Right ventricle myocardium inferior (tissue), 1 donor: ENCODE measurements around the gene RNF175. TPM values are rescaled to one million over a fixed set of nuclear protein-coding genes. Genes with fewer than 3 reads are reported as not detected.

Experiments
- ATAC-seq: fragments of 200-7000 bp; cut with Tn5 transposase; one replicate; pipeline ENCODE4 v1.9.1; 2020; ENCODE audit warnings: mild to moderate bottlenecking, moderate library complexity
- DNase-seq: peaks from one replicate; pipeline ENCODE4 v3.0.0; 2021; ENCODE audit errors: missing footprints
- intact Hi-C: fragments of 100-400 bp; cut with DNase I; formaldehyde crosslinking; loops from one replicate; pipeline ENCODE4 v1.11.0; 2022
- long read RNA-seq: library from polyadenylated mRNA; unstranded; transcript quantifications from one replicate; pipeline ENCODE4 v2.0.0, GENCODE V29; 2021
- total RNA-seq: library from RNA; stranded (reverse); fragmentation: NEBNext Ultra II Directional; extraction: Animal tissue kit (Norgen Biotek cat#: 25700); gene quantifications from one replicate; pipeline ENCODE4 v1.2.1, GENCODE V29; 2021
- donor health status: DM: no; HTN: yes; CAD: no; lungs with severe emphysema.

Gene RNF175
- 0.30 TPM for total RNA-seq
- long read RNA-seq, result 0 reads

DNA sequence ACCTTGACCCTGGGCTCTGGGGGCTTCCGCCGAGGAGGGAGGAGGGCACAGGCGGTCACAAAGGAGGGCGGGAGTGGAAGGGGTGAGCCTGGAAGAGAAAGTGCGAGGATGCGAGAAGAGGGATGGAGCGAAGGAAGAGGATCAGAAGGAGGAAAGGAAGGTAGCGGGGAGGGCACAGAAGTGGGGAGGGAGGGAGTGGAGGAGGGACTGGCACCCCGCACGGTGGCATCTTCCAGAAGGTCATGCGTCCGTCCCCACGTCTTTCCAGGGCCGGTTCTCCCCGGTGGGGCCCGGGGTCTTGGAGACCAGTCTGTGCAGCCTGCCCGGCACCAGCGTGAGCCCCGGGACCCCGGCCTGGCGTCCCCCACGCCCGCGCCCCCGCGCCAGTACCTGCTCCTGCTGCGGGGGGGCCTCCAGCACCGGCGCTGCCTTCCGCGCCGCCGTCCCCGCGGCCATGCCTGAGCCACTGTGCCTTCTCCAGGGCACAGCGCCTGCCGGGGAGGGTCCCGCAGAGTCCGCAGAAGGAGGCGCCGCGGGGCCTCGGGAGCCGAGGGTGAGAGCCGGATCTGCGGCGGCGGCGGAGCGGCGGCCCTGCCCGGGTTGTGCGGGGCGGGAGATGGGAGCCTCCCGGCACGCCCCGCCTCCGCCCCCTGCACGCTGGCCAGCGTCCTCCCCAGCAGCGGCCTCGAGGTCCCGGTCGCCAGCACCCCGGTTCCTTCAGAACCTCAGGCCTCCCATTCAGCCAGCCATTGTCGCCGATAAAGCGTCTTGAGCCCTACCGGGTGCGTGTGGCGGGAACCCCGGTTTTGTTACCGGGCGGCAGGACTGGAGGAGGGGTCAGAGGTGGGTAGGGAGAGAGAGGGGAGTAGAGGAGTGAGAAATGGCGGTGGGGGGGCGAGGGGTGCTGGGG lies at the start of gene RNF175:
Gene RNF175 (minus strand): TSS at position 618 of the 910 bp plus-strand sequence. CDS start 162 bp downstream, at position 456.
- intact Hi-C loops, result no loop called here
- DNase-seq (no peak), ATAC-seq (peak; percentile 47)

DNA sequence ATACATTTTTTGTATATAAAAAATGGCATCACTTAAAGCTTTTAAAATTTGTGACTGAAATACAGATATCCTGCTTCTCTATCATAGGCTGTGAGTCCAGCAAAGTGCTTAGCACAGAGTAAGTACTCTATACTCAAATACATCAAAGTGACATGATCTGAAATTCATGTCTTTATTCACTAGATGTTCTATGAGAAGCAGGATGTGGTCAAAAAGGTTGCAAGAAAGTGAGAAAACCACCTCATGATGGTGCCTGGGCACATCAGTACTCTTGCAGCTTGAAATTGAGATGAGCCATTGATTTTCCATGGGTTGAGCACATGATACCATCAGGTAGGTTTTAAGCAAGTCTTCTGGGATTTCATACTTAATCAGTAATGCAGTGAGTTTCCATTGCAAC lies 49.5 kb upstream of the RNF175 start:
- intact Hi-C loops, result no loop called here
- ATAC-seq, result no peak
- no peak for DNase-seq

DNA sequence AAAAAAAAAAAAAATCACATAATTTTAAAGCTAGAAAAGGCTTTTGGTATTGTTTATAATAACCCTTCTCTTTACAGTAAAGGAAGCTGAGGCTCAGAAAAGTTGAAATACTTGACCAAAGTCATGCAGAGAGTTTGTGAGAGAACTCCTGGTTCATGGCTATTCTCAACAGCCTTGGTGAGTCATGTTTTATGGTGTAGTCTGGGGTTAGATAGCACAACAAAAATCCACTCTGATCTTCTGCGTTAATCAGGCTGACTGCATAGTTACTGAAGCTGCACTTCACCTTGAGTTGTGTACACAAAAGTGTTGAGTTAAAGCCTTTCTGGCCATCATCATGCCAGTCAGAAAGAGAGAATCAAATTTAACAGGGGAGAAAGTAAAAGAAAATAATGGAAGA lies 48.4 kb upstream of the RNF175 start:
- ATAC-seq (no peak), DNase-seq (no peak)
- intact Hi-C loops, result no loop called here

DNA sequence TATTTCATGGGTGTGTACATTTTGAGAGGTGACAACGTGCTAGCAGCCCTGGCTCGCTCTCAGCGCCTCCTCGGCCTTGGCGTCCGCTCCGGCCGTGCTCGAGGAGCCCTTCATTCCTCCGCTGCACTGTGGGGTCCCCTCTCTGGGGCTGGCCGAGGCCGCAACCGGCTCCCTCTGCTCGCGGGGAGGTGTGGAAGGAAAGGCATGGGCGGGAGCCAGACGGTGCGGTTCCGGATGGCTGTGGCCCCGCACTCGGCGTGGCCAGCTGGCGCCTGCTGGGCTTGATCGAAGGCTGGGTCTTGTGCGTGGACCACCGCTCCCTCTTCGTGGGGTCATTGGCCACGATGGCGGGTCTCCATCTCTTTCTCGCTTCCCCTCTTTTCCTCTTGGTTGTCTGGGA lies 46.2 kb upstream of the RNF175 start:
- no peak for ATAC-seq
- intact Hi-C loops, result no loop called here
- peak; percentile 37 for DNase-seq

DNA sequence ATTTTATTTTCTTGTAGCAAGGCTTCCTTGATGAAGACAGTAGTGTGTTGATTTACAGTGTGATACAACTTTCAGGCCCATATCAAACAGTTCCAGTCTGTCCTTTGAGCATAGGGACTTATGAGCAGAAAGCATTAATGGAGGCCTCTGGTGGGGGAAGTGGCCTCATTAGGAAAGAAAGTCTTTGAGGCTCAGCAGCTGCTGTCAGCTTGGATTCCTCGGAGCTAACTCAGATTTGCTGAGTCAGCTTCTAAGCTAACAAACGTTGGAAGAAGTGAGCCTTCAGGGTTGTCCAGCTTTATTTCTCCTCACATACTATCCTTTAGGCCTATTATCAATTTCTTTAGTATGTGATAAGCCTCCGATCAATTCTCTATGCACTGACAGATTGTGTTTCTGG lies 44.9 kb upstream of the RNF175 start:
- intact Hi-C loops, result no loop called here
- DNase-seq (no peak), ATAC-seq (no peak)

DNA sequence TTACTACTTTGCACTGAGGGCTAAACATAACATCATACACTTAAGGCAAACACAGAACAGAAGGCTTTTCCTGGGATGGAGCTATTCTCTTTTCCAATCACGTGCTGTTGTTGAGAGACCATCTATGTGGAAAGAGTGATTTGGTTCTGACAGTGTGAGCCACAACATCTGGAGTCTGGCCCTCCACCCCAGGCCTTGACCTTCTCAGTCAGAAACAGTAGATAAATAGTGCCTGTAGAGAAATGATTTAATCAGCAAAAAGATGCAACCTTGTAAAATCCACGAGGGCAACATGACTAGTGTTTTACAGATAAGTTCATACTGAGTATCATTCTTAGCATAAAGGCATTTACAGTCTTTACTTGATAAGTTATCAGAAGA lies 39.9 kb upstream of the RNF175 start:
- DNase-seq (no peak), ATAC-seq (no peak)
- intact Hi-C loops, result no loop called here

DNA sequence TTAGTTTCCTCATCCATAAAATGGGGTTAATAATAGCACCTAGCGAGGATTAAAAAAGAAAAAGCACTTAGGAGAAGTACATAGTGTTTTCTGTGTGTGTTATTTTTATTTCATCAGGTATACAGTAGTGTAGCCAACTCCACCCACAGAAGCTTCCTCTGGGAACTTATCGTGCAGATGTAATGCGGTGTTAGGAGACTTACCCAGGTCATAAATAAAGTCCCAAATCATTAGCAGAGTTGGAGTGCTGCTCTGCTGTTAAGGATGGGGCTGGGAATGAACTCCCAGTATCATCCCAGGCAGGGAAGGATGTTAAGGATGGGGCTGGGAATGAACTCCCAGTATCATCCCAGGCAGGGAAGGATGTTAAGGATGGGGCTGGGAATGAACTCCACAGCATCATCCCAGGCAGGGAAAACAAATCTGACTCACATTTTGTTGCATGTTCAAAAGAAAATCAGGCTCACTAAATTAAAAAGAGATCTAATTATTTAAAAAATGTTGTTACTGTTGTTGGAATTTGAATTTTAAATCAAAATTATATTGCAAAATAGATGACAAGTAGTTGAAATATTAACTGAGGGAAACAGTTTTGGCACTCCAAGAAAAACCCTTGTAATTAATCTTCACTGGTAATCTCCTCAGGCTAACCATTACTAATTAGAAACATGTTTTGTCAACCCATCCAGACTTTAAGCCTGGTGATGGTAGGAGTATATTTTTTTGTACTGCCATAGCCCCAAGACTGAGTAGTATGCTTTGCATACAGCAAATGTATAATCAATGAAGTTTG lies 39.3 kb upstream of the RNF175 start:
- DNase-seq (no peak), ATAC-seq (no peak)
- intact Hi-C loops, result no loop called here

DNA sequence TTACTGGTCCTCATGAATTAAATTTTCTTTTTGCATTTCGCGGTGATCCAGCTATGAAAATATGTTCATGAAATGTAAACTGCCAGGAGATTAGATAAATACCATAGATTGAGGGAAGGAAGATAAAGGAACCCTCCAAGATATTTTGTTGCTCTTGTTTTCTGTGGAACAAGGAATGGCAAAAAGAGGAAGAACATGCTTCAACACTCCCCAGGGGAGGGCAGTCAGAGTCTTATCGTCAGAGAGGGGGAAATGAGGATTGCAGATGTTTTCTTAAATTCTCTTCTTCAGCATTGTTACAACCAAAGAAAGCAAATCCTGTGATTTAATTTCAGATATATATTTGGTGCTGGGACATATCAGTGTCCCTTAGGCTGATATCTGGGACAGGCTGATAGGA lies 38.6 kb upstream of the RNF175 start:
- intact Hi-C loops, result no loop called here
- ATAC-seq, result no peak
- no peak for DNase-seq

DNA sequence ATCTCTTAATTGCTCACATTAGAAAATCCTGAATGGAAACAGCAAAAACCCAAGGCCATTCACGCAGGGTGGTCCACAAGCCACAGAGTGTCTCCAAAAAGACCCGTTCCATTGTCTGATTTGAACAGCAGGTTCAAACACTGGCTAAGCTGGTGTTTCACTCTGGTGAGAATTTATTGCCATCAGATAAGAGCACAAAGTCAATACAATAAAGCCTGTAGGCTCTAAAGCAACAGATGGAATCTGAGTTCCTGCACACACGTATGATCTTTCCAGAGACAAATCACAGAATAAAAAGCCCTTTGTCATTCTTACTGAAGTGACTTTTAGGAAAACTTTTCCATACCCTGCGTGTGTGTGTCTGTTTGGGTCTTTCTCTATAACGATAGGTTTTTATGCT lies 34.2 kb upstream of the RNF175 start:
- DNase-seq, result no peak
- intact Hi-C loops, result no loop called here
- ATAC-seq, result no peak

DNA sequence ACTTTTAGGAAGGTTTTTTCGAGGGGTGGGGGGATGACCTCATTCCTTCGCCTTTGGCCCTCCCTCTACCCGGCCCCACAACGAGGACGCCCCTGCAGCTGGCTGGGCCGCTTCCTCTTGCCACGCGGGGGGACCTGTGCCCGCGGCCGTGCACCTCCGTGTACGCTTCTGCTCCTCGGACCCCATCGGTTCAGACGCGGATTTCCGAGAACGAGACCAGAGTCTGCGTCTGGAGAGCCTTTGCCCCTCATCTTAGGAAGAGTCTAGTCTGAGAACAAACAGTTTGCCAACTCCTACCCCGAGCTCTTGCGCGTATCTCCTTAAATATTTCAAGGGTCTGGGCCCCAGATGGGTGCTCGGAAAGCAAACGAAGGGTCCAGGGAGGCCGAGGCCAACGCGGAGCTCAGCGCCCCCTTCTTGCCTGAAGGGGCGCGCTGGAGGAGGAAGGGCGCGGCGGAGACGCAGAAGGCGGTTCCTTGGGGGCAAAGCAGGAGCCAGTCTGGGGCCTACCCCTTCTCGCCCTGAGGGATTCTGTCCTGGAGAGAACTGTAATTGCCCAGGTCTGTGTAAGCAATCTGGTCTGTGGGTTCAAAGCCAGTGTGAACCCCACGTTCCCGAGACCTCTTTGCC lies 32.9 kb upstream of the RNF175 start:
- intact Hi-C loops, result no loop called here
- peak; percentile 53 for DNase-seq
- ATAC-seq, result no peak

DNA sequence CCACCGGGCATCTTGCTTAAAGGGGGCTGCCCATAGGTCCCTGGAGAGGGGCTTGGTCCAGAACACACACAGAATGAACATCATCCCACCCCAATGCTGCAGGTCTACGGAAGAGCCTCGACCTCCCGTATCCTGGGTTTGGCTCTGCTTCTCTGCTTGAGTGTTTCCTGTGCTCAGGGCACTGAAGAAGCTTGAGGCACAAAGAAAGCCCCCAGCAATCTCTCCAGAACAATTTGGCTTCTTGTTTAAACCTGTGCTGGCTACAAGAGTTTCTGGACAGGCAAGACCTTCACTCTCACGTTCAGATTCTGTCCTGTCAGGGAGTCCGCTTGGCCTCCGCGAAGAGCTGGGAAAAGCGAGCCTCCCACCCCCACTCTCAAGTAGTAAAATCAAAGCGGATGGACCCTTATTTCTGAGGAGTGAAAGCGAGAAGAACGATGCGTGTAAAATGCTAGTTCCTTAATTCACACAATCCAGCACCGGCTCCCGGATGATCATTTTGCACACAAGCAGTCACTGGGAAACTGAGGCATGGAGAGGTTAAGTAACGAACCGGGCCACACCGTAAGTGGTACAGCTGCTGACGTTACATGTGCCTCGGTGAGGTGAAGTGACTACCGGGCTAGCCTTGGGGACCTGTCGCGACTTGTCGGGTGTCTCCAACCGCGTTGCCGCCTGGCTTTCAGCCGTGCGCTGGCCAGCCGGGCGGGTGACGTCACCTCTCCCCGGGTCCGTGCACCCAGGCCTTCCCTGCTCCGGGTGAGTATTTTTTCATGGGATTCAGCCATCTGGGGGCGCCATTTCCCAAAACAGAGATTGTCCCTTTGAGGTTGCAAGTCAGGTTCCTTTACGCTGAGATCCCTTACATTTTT lies 32.2 kb upstream of the RNF175 start:
- peak; percentile 46 for ATAC-seq
- intact Hi-C loops, result no loop called here
- DNase-seq, result peak; percentile 63

DNA sequence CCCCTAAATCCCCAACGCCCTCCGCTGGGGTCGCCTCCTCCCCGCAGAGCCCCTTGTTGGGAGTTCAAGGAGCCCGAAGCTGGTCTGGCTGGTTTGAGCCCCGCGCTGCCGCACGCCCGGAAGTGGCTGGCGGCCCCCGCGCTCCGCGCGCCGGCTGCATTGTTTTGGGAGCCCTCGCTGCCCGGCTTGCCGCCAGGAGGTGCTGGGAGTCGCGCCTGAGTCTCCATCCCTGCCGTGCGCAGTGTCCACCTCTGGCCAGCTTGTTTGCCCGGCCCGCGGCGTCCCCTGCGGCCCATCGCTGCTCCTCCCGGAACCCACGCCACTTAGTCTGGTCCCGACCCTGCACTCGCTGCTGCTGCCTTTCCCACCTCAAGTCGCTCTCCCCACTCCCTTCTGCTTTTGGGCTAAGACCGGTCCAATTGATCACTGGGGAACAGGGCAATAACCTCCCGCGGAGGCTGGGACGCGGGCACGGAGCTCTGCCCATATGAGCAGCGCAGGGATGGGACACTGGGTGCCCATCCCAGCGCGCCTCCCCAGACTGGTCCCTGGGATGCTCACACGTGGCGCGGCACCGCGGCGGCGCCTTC lies 31.2 kb upstream of the RNF175 start:
- ATAC-seq (no peak), DNase-seq (peak; percentile 64)

DNA sequence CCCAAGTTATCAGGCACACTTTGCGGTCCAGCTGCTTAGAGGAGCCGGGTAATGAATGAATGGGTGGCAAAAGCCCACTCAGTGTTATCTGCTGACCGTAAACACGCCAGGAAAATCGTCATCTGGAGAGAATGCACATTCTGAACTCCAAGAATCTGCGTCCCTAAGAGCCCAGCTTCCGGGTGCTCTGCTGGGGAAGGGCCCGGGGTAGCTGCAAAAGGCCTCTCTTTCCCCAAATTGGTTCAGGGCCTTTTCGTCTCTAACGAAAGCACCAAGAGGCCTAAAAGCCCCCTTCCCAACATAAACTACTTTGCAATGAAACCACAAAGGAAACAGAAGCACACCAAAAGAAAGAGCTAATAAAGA lies 30.7 kb upstream of the RNF175 start:
- intact Hi-C loops, result no loop called here
- DNase-seq, result no peak

More for the DNA sequence above, 31.2 kb upstream of the RNF175 start:
- intact Hi-C loops, result no loop called here

DNA sequence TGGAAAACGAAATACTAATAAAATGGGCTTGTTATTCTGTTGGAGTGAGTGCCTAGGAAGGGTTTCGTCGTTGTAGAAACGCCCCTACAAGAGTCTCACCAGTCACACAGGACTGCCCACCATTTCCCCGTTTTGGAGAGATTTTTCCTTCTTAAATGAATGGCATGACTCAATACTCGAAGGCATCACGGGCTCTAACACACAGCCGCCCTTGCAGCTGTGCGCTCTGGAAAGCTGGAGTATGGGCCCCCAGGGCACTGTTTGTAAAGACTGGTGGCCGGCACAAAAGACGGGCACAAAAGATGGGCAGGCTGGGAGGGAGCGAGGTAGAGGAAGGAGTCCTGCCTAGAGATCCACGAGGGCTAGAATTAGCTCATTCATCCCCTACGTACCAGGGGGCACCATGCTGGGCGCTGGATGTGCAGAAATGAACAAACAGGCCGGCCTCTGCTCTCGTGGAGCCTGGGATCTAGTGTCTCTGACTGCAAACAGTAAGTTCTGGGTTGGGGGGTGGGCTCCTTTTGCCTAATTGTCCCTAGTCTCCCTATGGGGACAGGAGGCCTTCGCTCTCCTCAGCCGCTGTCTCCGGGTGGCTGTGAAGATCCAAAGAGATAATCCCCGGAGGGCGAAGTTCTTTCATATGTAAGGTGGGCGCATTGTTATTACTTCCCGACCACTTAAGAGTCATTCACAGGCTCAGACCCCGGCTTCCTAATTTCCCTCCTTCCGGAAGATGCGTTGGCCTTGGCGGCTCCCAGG lies 30.1 kb upstream of the RNF175 start:
- intact Hi-C loops, result loop anchor here (5.0 kb wide), 2 partner anchors 232 to 712 kb away; no protein-coding TSS in a partner anchor
- ATAC-seq, result no peak

More for the DNA sequence above, 30.7 kb upstream of the RNF175 start:
- no peak for ATAC-seq

DNA sequence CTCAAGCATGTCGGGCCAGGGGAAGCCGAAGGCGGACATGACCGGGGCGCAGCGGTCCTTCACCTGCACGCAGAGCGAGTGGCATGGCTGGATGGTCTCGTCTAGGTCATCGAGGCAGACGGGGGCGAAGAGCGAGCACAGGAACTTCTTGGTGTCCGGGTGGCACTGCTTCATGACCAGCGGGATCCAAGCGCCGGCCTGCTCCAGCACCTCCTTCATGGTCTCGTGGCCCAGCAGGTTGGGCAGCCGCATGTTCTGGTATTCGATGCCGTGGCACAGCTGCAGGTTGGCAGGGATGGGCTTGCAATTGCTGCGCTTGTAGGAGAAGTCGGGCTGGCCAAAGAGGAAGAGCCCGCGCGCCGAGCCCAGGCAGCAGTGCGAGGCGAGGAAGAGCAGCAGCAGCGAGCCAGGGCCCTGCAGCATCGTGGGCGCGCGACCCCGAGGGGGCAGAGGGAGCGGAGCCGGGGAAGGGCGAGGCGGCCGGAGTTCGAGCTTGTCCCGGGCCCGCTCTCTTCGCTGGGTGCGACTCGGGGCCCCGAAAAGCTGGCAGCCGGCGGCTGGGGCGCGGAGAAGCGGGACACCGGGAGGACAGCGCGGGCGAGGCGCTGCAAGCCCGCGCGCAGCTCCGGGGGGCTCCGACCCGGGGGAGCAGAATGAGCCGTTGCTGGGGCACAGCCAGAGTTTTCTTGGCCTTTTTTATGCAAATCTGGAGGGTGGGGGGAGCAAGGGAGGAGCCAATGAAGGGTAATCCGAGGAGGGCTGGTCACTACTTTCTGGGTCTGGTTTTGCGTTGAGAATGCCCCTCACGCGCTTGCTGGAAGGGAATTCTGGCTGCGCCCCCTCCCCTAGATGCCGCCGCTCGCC lies 28.8 kb upstream of the RNF175 start, which contains the start of gene SFRP2:
Gene SFRP2 (minus strand): TSS at position 671 of the 864 bp plus-strand sequence. CDS start 248 bp downstream, at position 423.
- peak; percentile 46 for DNase-seq
- intact Hi-C loops, result loop anchor here (5.0 kb wide), 2 partner anchors 234 to 714 kb away; no protein-coding TSS in a partner anchor

More for the DNA sequence above, 30.1 kb upstream of the RNF175 start:
- peak; percentile 46 for DNase-seq

DNA sequence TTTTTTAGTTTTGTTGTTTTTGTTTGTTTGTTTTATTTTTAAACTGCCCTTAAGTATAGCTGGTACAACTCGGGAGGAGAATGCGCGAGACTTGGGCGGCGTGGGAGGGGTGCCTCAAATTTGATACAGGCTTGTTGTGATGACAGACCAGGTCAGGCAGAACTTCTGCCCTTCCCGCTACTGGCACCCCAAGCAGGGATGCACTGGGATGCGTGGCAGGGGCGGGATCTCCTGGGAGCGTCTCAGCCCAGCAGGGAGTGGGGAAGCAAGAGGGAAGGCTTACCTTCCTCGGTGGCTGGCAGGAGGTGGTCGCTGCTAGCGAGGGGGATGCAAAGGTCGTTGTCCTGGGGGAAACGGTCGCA lies 28.2 kb upstream of the RNF175 start:
- peak; percentile 45 for DNase-seq
- no peak for ATAC-seq
- intact Hi-C loops, result loop anchor here (5.0 kb wide), 2 partner anchors 234 to 714 kb away; no protein-coding TSS in a partner anchor

More for the DNA sequence above, 28.8 kb upstream of the RNF175 start, which contains the start of gene SFRP2:
- ATAC-seq, result no peak
